H9 (cell line): Measurements from ENCODE around the gene NACC2. TPM values are rescaled to one million over a fixed set of nuclear protein-coding genes. Genes with fewer than 3 reads are reported as not detected.

Experiments
- DNase-seq: peaks from one replicate; pipeline ENCODE4 v3.0.0-alpha.2; 2017
- H2AFZ ChIP-seq: one replicate; pipeline ENCODE4 v1.6.1; 2013; ENCODE audit warnings: mild to moderate bottlenecking, low read length, control low read depth, moderate library complexity
- H2AK5ac ChIP-seq: 2 replicates; pipeline ENCODE4 v1.6.1; 2013; ENCODE audit warnings: low read length, control low read depth, mixed read lengths; ENCODE audit not compliant: insufficient read length
- H2BK120ac ChIP-seq: one replicate; pipeline ENCODE4 v1.6.1; 2013; ENCODE audit warnings: low read depth, mild to moderate bottlenecking, low read length, control low read depth, inconsistent platforms; ENCODE audit not compliant: poor library complexity, severe bottlenecking
- H2BK12ac ChIP-seq: 2 replicates; pipeline ENCODE4 v1.6.1; 2013; ENCODE audit warnings: low read length, control low read depth, mixed read lengths, low read depth; ENCODE audit not compliant: insufficient read length
- H2BK15ac ChIP-seq: 2 replicates; pipeline ENCODE4 v1.6.1; 2013; ENCODE audit warnings: low read depth, low read length, control low read depth
- H2BK20ac ChIP-seq: one replicate; pipeline ENCODE4 v1.6.1; 2013; ENCODE audit warnings: low read depth, mild to moderate bottlenecking, low read length, control low read depth, inconsistent platforms; ENCODE audit not compliant: poor library complexity, severe bottlenecking
- H2BK5ac ChIP-seq: 2 replicates; pipeline ENCODE4 v1.6.1; 2013; ENCODE audit warnings: low read length, control low read depth, mixed read lengths; ENCODE audit not compliant: insufficient read length
- H3K14ac ChIP-seq: 2 replicates; pipeline ENCODE4 v1.6.1; 2013; ENCODE audit warnings: low read length, control low read depth; ENCODE audit not compliant: insufficient read depth
- H3K18ac ChIP-seq: 2 replicates; pipeline ENCODE4 v1.6.1; 2013; ENCODE audit warnings: low read depth, mild to moderate bottlenecking, mixed read lengths, low read length, control low read depth; ENCODE audit not compliant: insufficient read length
- H3K23ac ChIP-seq: 2 replicates; pipeline ENCODE4 v1.6.1; 2013; ENCODE audit warnings: low read length, control low read depth, mixed read lengths, low read depth; ENCODE audit not compliant: insufficient read length
- H3K23me2 ChIP-seq: 2 replicates; pipeline ENCODE4 v1.6.1; 2013; ENCODE audit warnings: low read depth, mild to moderate bottlenecking, mixed read lengths, low read length, control low read depth; ENCODE audit not compliant: insufficient read length, poor library complexity, severe bottlenecking
- H3K27ac ChIP-seq: 2 replicates; pipeline ENCODE4 v1.5.1; 2013; ENCODE audit warnings: low read length, control low read depth, mixed read lengths, low read depth; ENCODE audit not compliant: insufficient read length
- H3K27me3 ChIP-seq: 2 replicates; pipeline ENCODE4 v1.6.1; 2013; ENCODE audit warnings: low read length, control low read depth, inconsistent platforms; ENCODE audit not compliant: insufficient read depth
- H3K4ac ChIP-seq: 2 replicates; pipeline ENCODE4 v1.6.1; 2013; ENCODE audit warnings: low read depth, mild to moderate bottlenecking, control low read depth, inconsistent platforms, low read length, moderate library complexity
- H3K4me1 ChIP-seq: 2 replicates; pipeline ENCODE4 v1.6.1; 2013; ENCODE audit warnings: low read length, control low read depth, inconsistent platforms; ENCODE audit not compliant: insufficient read depth
- H3K4me2 ChIP-seq: 2 replicates; pipeline ENCODE4 v1.6.1; 2013; ENCODE audit warnings: low read length, control low read depth, mixed read lengths; ENCODE audit not compliant: insufficient read length, insufficient read depth
- H3K56ac ChIP-seq: 2 replicates; pipeline ENCODE4 v1.6.1; 2013; ENCODE audit warnings: low read depth, mild to moderate bottlenecking, mixed read lengths, low read length, control low read depth; ENCODE audit not compliant: insufficient read length
- H3K79me1 ChIP-seq: 2 replicates; pipeline ENCODE4 v1.6.1; 2013; ENCODE audit warnings: low read depth, mild to moderate bottlenecking, moderate library complexity, low read length, control low read depth, inconsistent platforms; ENCODE audit not compliant: insufficient read depth, poor library complexity, severe bottlenecking
- H3K79me2 ChIP-seq: 2 replicates; pipeline ENCODE4 v1.6.1; 2013; ENCODE audit warnings: low read length, control low read depth, inconsistent platforms; ENCODE audit not compliant: insufficient read depth
- H3K9ac ChIP-seq: 2 replicates; pipeline ENCODE4 v1.6.1; 2013; ENCODE audit warnings: low read length, control low read depth, mixed read lengths; ENCODE audit not compliant: insufficient read length; ENCODE audit errors: extremely low read depth
- H3K9me3 ChIP-seq: one replicate; pipeline ENCODE4 v1.6.1; 2013; ENCODE audit warnings: low read depth, low read length, inconsistent platforms; ENCODE audit not compliant: control insufficient read depth
- H3T11ph ChIP-seq: one replicate; pipeline ENCODE4 v1.6.1; 2013; ENCODE audit warnings: mild to moderate bottlenecking, low read length, control low read depth, inconsistent platforms
- H4K20me1 ChIP-seq: one replicate; pipeline ENCODE4 v1.6.1; 2013; ENCODE audit not compliant: control insufficient read depth, insufficient read length, insufficient read depth
- H4K5ac ChIP-seq: 2 replicates; pipeline ENCODE4 v1.6.1; 2013; ENCODE audit warnings: low read depth, mild to moderate bottlenecking, mixed read lengths, low read length, control low read depth; ENCODE audit not compliant: insufficient read length
- H4K8ac ChIP-seq: replicated peaks from 2 replicates; pipeline ENCODE4 v1.6.1; 2013; ENCODE audit warnings: low read length, control low read depth, mixed read lengths, low read depth; ENCODE audit not compliant: insufficient read length
- H4K91ac ChIP-seq: 2 replicates; pipeline ENCODE4 v1.6.1; 2013; ENCODE audit warnings: low read depth, mild to moderate bottlenecking, moderate library complexity, mixed read lengths, low read length, control low read depth; ENCODE audit not compliant: insufficient read length
- H3K27ac Mint-ChIP-seq, 3 experiments: 2 replicates in 2 of 3; 3 replicates in 1 of 3; pipeline ENCODE4 v1.8.0; 2020 to 2021; ENCODE audit warnings: mixed read lengths in 3 of 3, mild to moderate bottlenecking in 1 of 3, moderate library complexity in 1 of 3
- H3K27me3 Mint-ChIP-seq: 2 replicates; pipeline ENCODE4 v1.8.0; 2021; ENCODE audit warnings: low read depth, mild to moderate bottlenecking, moderate library complexity, mixed read lengths
- H3K36me3 Mint-ChIP-seq, 3 experiments: 2 replicates in 2 of 3; 3 replicates in 1 of 3; pipeline ENCODE4 v1.8.0; 2020 to 2021; ENCODE audit warnings: low read depth in 3 of 3, mixed read lengths in 3 of 3; ENCODE audit not compliant: insufficient read depth in 1 of 3
- H3K4me1 Mint-ChIP-seq, 2 experiments: 2 replicates each; pipeline ENCODE4 v1.8.0; 2020; ENCODE audit warnings: mixed read lengths in 2 of 2
- H3K4me3 Mint-ChIP-seq, 2 experiments: 2 replicates in 1 of 2; 3 replicates in 1 of 2; pipeline ENCODE4 v1.8.0; 2020 to 2021; ENCODE audit warnings: mild to moderate bottlenecking in 2 of 2, mixed read lengths in 2 of 2, moderate library complexity in 1 of 2
- H3K9me3 Mint-ChIP-seq, 2 experiments: 2 replicates in 1 of 2; 3 replicates in 1 of 2; pipeline ENCODE4 v1.8.0; 2020; ENCODE audit warnings: mild to moderate bottlenecking in 2 of 2, mixed read lengths in 2 of 2, moderate library complexity in 1 of 2
- WGBS: extraction: QIAGEN DNeasy Blood & Tissue Kit; methylation state at CpG from one replicate; pipeline ENCODE4 v1.1.7; 2013; ENCODE audit warnings: missing lambda C conversion rate, low lambda C conversion rate, mixed read lengths; ENCODE audit not compliant: insufficient read length; ENCODE audit errors: extremely low coverage; 5-methylcytosine and 5-hydroxymethylcytosine counted together
- total RNA-seq: library from RNA; stranded (reverse); gene quantifications from 2 replicates; pipeline ENCODE4 v1.2.1, GENCODE V29; 2021
- TF ChIP-seq, protein P1 (sequence below): fragments of 200-600 bp; sonication (generic); conservative IDR thresholded peaks from 3 replicates; pipeline ENCODE4 v1.8.0; 2021; ENCODE audit warnings: antibody characterized with exemption, mild to moderate bottlenecking

The NACC2 gene
- total RNA-seq, 1 experiment from 2014 or later, result 11.5 TPM

- H3T11ph ChIP-seq, result no peak overlapping the region
- peaks cover 4% of the 10 kb centered on the region; the same call in 1 of the 2 replicates for H3K4me1 ChIP-seq
- H3K79me2 ChIP-seq, result no peaks in the 10 kb centered on the region; the same call in 1 of the 2 replicates
- Mint-ChIP-seq H3K9me3 (no peaks in the 10 kb centered on the region; a peak in 2 of 5 replicates), H3K4me3 (no peak overlapping the region), H3K27me3 (peaks cover 14% of the 10 kb centered on the region), H3K36me3 (peaks cover 0 to 4% (median 0%) of the 10 kb centered on the region in 3 experiments; a peak in 4 of 7 replicates), H3K4me1 (peaks cover 24 to 28% of the 10 kb centered on the region in 2 experiments), H3K27ac (no peak overlapping the region; a peak in 1 of 7 replicates)
- TF ChIP-seq, protein P1, sequence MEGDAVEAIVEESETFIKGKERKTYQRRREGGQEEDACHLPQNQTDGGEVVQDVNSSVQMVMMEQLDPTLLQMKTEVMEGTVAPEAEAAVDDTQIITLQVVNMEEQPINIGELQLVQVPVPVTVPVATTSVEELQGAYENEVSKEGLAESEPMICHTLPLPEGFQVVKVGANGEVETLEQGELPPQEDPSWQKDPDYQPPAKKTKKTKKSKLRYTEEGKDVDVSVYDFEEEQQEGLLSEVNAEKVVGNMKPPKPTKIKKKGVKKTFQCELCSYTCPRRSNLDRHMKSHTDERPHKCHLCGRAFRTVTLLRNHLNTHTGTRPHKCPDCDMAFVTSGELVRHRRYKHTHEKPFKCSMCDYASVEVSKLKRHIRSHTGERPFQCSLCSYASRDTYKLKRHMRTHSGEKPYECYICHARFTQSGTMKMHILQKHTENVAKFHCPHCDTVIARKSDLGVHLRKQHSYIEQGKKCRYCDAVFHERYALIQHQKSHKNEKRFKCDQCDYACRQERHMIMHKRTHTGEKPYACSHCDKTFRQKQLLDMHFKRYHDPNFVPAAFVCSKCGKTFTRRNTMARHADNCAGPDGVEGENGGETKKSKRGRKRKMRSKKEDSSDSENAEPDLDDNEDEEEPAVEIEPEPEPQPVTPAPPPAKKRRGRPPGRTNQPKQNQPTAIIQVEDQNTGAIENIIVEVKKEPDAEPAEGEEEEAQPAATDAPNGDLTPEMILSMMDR, result no peak
- no peak overlapping the region for H4K8ac ChIP-seq
- H3K14ac ChIP-seq, result no peak overlapping the region
- H3K18ac ChIP-seq, result no peak overlapping the region
- no peak overlapping the region for H3K4ac ChIP-seq
- no peak overlapping the region for H3K27ac ChIP-seq
- H2BK15ac ChIP-seq, result no peak overlapping the region
- H2BK120ac ChIP-seq, result no peak overlapping the region
- no CpG with 5 or more reads among the region's 22 CpGs for WGBS
- H3K79me1 ChIP-seq, result no peaks in the 10 kb centered on the region
- no peaks in the 10 kb centered on the region for H3K23me2 ChIP-seq
- no peak overlapping the region for H3K9ac ChIP-seq
- no peak overlapping the region for H3K4me2 ChIP-seq
- H3K9me3 ChIP-seq, result no peaks in the 10 kb centered on the region
- H3K56ac ChIP-seq, result no peak overlapping the region
- H3K23ac ChIP-seq, result no peak overlapping the region
- no peak overlapping the region for H2BK12ac ChIP-seq
- H4K20me1 ChIP-seq, result peaks cover 3% of the 10 kb centered on the region
- no peak overlapping the region for H4K5ac ChIP-seq
- no peak overlapping the region for H2AK5ac ChIP-seq
- H3K27me3 ChIP-seq, result no peaks in the 10 kb centered on the region
- no peak overlapping the region for H2BK5ac ChIP-seq
- no peak overlapping the region for H2BK20ac ChIP-seq
- no peak overlapping the region for H4K91ac ChIP-seq
- peak; percentile 19 for DNase-seq
- H2AFZ ChIP-seq, result no peak overlapping the region
Observed at GRCh38 chr9:136022731-136023409, 72.2 kb downstream of the NACC2 start.
